ENCODE data around the gene KBTBD6.
"Not testable (repeated sequence)": the region's sequence is repeated elsewhere in the genome, so short reads cannot be mapped to it uniquely, and the experiment has no call there.

KBTBD6 gene, protein sequence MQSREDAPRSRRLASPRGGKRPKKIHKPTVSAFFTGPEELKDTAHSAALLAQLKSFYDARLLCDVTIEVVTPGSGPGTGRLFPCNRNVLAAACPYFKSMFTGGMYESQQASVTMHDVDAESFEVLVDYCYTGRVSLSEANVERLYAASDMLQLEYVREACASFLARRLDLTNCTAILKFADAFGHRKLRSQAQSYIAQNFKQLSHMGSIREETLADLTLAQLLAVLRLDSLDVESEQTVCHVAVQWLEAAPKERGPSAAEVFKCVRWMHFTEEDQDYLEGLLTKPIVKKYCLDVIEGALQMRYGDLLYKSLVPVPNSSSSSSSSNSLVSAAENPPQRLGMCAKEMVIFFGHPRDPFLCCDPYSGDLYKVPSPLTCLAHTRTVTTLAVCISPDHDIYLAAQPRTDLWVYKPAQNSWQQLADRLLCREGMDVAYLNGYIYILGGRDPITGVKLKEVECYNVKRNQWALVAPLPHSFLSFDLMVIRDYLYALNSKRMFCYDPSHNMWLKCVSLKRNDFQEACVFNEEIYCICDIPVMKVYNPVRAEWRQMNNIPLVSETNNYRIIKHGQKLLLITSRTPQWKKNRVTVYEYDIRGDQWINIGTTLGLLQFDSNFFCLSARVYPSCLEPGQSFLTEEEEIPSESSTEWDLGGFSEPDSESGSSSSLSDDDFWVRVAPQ

DNA sequence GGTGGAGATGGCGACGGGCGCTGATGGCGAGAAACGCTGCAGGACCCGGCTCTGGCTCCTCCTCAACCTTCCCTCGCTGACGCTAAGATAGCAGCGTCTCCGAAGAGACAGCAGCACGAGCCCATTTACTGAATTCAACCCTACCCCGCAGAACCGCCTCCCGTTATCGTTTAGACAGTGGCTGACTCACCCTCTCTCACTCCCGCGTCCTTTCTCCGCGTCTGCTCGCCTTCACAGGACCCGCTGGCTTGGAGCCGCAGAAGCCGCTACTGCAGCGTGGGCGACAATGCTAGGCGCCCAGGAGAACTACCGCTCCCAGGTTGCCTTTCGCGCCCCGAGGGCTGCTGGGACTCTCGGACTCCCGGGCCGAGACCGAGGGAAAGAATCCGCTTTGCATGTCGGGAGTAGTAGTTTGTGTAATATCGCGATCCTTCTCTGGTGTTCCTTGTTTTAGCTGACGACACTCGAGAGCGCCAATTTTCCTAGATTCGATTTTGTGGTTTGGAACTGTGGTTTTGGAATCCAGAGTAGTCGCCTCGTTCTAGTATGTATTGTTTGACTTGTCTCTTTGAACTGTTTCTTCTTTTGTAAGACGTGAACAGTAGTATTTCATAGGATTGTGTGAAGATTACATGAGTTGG, at the start of gene KBTBD6:
Gene KBTBD6, minus strand, starts transcription at position 291 of the 641 bp plus-strand sequence. CDS start 291 bp downstream, outside the sequence.
- H3K4me3 ChIP-seq (ENCODE audit: low read length), result peak within 1 kb of the TSS; percentile 73
- TF ChIP-seq, protein P1, sequence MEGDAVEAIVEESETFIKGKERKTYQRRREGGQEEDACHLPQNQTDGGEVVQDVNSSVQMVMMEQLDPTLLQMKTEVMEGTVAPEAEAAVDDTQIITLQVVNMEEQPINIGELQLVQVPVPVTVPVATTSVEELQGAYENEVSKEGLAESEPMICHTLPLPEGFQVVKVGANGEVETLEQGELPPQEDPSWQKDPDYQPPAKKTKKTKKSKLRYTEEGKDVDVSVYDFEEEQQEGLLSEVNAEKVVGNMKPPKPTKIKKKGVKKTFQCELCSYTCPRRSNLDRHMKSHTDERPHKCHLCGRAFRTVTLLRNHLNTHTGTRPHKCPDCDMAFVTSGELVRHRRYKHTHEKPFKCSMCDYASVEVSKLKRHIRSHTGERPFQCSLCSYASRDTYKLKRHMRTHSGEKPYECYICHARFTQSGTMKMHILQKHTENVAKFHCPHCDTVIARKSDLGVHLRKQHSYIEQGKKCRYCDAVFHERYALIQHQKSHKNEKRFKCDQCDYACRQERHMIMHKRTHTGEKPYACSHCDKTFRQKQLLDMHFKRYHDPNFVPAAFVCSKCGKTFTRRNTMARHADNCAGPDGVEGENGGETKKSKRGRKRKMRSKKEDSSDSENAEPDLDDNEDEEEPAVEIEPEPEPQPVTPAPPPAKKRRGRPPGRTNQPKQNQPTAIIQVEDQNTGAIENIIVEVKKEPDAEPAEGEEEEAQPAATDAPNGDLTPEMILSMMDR (IDR thresholded peaks at IDR 0.05; ENCODE audit: insufficient read depth, low read depth, low read length, missing control alignments), result no peak

DNA sequence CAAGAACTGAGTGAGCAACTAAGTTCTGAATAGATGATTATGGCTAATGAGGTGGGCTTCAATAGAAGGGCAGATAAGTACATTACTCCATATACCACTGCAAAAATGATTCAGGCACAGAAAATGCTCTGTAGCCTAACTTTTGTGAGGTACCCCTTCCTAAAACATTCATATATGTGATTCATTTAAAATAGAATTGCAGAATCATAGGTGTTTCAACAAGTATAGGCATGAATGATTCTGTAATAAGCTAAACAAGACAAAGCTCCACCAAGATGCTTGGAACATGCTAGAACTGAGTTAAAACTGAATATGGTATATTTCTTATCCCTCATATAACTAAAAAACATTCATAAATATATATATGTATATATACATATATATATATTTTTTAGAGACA, 49.6 kb upstream of the KBTBD6 start:
- no peak overlapping the region for H3K4me3 ChIP-seq (ENCODE audit: low read length)
- DNase-seq (ENCODE audit: low read depth), result peak; percentile 85

More for the DNA sequence above, at the start of gene KBTBD6:
- peak; percentile 100 for DNase-seq (ENCODE audit: low read depth)

DNA sequence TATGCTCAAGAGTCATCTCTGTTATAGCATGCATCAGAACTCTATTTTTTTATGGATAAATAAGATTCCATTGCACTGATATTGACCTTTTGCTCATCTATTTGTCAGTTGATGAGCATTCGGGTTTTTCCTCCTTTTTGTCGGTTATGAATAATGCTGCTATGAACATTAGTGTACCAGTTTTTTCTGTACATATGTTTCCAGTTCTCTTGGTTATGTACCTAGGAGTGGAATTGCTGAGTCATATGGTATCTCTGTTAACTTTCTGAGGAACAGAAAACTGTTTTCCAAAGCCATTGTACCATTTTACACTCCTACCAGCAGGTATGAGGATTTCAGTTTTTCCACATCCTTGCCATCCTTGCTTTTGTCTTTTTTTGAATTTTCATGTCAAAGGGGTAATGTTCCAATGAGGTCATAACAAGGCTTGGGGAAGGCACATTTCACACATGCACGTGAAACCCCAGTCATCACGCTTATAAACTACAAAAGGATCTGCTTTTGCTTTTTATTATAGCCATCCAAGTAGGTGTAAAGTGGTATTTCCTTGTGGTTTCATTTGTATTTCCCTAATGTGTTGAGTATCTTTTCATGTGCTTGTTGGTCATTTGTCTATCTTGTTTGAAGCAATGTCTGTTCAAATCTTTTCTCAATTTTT, 47.1 kb upstream of the KBTBD6 start:
- TF ChIP-seq, protein P1 (IDR thresholded peaks at IDR 0.05; ENCODE audit: insufficient read depth, low read depth, low read length, missing control alignments), result no peak
- peak; percentile 74 for DNase-seq (ENCODE audit: low read depth)
- H3K4me3 ChIP-seq (ENCODE audit: low read length), result no peak overlapping the region

More for the DNA sequence above, 49.6 kb upstream of the KBTBD6 start:
- TF ChIP-seq, protein P1 (IDR thresholded peaks at IDR 0.05; ENCODE audit: insufficient read depth, low read depth, low read length, missing control alignments), result no peak

DNA sequence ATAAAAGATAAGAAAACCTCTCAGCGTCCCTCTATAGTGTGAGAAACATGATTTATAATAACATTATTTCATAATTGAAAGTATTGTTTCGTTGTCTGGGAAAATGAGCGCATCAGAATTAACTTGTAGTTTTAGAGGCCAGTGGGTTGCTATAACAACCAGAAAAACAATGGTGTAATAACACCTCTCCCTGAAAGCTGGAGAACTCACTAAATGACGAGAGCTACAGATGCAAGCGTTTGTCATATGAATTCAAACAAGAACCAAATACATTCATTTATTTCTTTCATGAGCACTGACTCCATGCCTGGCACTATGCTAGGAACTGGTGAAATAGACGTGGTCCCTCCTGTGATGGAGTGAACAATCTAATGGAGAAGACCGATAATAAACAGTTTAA, 45.4 kb upstream of the KBTBD6 start:
- no peak overlapping the region for H3K4me3 ChIP-seq (ENCODE audit: low read length)
- peak; percentile 13 for DNase-seq (ENCODE audit: low read depth)
- TF ChIP-seq, protein P1 (IDR thresholded peaks at IDR 0.05; ENCODE audit: insufficient read depth, low read depth, low read length, missing control alignments), result no peak

DNA sequence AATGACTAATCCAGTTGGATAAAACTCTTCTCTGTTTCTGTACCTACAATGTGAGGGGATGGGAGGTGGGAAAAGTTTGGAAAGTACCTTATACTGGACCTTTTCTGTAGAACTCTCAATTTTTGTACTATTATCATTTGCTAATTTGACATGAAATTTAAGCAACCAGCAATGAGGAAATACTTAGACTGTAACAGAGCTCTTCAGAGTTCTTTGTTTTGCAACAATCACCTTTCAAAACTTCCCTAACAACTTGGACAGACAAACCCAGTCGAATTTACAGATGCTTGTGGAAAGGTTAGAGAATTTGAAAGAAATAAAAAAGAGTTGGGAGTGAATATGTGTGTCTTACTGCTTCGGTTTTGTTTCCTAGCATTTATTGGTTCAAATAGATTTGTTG, 45.0 kb upstream of the KBTBD6 start:
- no peak overlapping the region for H3K4me3 ChIP-seq (ENCODE audit: low read length)
- DNase-seq (ENCODE audit: low read depth), result peak; percentile 38
- TF ChIP-seq, protein P1 (IDR thresholded peaks at IDR 0.05; ENCODE audit: insufficient read depth, low read depth, low read length, missing control alignments), result no peak

DNA sequence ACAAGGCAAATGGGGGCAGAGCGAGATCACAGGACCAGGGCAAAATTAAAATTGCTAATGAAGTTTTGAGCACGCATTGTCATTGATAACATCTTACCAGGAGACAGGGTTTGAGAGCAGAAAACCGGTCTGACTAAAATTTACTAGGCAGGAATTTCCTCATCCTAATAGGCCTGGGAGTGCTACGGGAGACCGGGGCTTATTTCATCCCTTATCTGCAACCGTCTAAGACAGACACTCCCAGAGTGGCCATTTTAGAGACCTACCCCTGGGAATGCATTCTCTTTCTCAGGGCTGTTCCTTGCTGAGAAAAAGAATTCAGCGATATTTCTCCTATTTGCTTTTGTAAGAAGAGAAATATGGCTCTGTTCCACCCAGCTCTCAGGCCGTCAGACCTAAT, 43.0 kb upstream of the KBTBD6 start:
- not testable (repeated sequence) for DNase-seq (ENCODE audit: low read depth)

DNA sequence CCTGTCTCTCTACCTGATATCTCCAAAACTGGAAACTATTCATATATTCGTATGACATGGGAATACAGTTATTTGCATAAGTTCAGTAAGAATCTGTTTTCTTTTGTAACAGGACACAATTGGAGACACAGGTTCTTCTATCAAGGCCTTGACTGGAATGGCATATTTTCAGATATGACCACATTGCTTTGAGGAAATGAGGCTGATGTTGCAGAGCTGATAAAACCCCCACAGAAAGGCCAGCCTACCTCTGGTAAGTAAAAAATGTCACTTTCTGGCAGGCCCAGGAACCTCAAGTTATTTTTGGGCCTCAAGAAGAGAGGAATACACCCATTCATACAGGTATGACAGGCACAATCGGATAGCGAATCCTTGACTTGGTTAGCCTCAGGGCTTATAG, 29.5 kb upstream of the KBTBD6 start:
- no peak for DNase-seq (ENCODE audit: low read depth)
- TF ChIP-seq, protein P1 (IDR thresholded peaks at IDR 0.05; ENCODE audit: insufficient read depth, low read depth, low read length, missing control alignments), result no peak
- no peak overlapping the region for H3K4me3 ChIP-seq (ENCODE audit: low read length)

More for the DNA sequence above, 43.0 kb upstream of the KBTBD6 start:
- not testable (repeated sequence) for H3K4me3 ChIP-seq (ENCODE audit: low read length)

Measured in epithelial cell of esophagus (primary cell).